CD4-positive, alpha-beta T cell treated with Interleukin-15 for 1 hour (primary cell): ENCODE data around the gene SIPA1L3.

Experiments used
- DNase-seq: peaks from one replicate; pipeline ENCODE4 v3.0.0-alpha.2; 2020

The SIPA1L3 gene

DNA sequence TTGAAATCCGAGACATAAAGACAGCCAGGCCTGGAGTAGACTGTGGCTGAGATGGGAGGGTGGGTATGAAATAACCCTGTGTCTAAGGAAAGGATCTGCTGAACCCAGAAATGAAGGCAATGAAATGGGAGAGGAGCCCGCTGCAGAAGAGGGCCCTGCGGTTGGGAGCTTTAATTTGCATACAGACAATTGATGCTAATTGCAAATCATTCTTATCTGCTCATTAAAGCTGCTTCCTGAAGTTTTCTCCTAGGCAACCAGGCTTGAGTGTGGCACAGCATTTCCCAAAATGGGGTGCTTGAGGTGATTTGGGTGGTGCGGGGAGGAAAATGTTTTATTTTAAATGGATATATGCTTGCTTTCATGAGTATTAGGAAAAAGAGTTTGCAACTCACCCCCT, 261.6 kb downstream of the SIPA1L3 start:
- DNase-seq: no peak

GRCh38 chr19:38170334-38170733, 263.3 kb downstream of the SIPA1L3 start:
- no peak for DNase-seq

GRCh38 chr19:38172001-38172400, 265.0 kb downstream of the SIPA1L3 start:
- DNase-seq: no peak

- DNase-seq: no peak
Observed at GRCh38 chr19:38173291-38174041, 266.5 kb downstream of the SIPA1L3 start.

DNA sequence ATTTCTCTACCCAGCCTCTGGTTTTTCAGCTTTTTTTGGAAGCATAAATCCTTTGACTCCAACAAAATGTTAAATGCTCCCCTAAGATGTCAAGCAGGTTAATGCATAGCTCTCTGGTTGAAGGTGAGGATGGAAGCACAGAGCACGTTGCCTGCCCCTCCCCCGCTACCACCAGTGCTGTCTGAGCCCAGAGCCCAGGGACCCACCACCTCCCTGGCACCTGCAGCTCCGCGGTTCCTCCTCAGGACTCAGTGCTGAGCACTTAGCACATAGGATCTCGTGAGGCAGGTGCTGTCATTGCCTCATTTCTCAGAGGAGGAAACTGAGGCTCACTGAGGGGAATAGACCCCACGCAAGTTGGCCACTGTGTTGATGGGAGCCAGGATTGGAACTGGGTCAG, 268.4 kb downstream of the SIPA1L3 start:
- no peak for DNase-seq

DNA sequence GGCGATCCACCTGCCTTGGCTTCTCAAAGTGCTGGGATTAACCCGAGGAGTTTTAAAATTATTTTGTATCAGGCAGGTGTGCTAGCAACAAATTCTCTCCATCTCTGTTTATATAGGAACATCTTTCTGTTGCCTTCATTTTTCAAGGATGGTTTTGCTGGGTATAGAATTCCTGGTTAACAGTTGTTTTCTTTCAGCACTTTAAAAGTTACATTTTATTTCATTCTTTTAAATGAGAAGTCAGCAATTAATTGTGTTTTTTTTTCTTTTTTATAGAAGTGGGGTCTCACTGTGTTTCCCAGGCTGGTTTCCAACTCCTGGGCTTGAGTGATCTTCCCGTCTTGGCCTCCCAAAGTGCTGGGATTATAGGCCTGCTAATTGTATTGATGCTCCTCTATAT, 273.1 kb downstream of the SIPA1L3 start:
- no peak for DNase-seq

DNA sequence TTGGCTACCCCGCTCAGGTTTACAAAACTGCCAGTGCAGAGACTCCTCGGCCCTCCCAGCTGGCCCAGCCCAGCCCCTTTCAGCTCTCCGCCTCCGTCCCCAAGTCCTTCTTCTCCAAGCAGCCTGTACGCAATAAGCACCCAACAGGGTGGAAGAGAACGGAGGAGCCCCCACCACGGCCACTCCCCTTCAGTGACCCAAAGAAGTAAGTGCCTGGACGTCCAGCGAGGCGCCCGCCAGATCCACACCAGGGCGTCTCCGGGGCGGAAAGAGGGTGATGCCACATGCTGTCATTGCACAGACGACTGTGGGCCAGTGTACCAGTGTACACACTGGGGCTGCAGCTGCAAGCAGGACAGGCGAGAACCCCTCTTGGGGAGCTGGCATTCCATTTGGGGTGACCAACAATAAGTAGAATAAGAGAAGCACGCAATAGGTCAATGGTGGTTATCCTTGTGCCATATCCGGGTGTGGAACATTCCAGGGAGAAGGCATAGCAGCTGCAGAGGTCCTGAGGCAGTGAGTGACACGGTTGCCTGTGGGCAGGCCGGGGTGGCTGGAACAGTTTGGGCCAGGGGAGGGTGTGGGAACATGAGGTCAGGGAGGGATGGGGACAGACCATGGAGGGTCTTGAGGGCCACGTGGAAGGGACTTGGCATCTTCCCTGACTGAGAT, 275.7 kb downstream of the SIPA1L3 start:
- no peak for DNase-seq

- no peak for DNase-seq
Observed at GRCh38 chr19:38183251-38183897, 276.4 kb downstream of the SIPA1L3 start.

DNA sequence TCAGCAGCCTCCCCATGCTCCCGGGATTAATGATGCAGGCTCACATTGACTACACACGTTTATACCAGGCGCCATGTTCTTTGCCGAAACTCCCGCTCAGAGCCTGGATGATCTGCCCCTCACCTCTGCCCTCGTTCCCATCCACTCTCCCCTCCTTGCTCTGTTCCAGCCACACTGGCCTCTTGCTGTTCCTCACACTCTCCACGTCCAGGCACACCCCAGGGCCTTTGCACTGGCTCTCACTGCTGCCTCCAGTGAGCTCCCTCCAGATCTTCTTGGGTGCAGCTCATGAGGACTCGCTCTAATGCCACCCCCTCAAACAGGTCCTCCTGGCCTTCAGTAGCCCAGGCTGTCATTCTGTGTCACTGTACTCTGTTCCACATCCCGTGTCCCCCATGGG, 277.8 kb downstream of the SIPA1L3 start:
- no peak for DNase-seq

DNA sequence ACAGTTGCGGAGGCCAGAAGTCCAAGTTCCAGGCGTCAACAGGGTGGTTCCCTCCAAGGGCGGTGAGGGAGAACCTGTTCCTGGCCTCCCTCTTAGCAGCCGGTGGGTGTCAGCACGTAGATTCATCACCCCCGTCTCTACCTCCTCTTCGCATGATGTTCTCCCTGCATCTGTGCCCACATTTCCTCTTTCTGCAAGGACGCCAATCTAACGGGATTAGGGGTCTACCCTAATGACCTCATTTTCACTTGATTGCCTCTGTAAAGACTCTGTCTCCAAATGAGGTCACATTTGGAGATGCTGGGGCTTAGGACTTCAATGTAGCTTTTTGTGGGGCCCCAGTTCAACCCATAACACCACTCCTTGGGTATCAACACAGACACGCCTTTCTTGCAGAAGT, 278.6 kb downstream of the SIPA1L3 start:
- no peak for DNase-seq

DNA sequence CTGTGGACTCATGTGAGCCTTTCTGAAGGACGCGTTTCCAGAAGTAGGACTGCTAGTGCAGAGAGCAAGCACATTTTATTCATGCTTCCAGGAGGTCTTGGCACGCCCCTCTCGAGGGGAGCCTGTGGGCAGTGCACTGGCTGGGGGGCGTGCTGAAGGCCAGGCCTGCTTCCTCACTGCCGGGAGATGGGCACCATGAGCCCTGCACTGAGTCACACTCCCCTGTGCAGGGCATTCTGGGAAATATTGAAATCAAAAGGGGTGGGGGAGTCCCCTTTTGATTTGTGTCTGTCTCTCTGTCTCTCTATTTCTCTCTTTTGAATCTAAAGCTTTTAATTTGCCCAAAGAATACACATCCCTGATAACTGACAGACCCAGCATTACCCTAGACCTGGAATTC, 283.1 kb downstream of the SIPA1L3 start:
- no peak for DNase-seq

DNA sequence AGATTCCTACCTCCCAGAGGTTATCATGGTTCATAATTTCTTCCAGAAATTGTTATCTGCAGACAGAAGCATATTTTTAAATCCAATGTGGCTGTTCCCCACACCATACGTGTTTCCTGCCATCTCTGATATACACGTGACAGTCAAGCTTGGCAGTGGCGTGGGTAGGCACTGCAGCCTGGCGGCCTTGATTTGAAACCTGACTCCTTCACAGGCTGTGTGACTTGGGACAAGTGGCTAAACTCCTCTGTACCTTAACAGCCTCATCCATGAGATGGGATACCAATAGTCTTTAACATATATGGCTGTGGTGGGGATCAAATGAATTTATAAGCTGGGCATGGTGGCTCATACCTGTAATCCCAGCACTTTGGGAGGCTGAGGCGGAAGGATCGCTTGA, 283.8 kb downstream of the SIPA1L3 start:
- DNase-seq: no peak

DNA sequence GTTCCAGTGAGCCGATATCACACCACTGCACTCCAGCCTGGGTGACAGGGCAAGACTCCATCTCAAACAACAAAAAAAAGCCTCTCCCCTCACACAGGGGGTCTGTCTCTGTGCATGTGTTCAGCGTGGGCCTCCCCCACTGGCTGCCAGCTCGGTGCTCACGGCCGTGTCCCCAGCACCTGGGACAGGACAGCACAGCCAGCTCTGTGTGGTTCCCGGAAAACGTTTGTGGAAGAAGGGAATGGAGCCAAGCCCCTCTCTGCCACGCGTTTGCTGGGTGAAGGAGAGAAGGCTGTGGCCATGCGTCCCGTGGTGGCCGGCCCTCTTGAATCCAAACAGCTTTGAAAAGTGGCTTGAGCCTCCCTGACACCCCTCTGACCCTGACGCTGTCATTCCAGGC, 284.7 kb downstream of the SIPA1L3 start:
- no peak for DNase-seq

DNA sequence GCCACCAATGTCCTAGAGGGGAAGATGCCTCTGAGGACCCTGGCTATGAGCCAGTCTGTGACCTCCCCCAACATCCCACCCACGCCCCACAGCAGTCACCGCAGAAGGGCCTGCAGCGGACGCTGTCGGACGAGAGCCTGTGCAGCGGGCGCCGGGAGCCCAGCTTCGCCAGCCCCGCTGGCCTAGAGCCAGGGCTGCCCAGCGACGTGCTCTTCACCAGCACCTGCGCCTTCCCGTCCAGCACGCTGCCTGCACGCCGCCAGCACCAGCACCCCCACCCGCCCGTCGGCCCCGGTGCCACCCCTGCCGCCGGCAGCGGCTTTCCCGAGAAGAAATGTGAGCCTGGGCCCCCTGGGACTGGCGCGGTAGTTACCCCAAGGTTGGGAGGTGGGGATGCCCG, 286.4 kb downstream of the SIPA1L3 start:
- DNase-seq: no peak

DNA sequence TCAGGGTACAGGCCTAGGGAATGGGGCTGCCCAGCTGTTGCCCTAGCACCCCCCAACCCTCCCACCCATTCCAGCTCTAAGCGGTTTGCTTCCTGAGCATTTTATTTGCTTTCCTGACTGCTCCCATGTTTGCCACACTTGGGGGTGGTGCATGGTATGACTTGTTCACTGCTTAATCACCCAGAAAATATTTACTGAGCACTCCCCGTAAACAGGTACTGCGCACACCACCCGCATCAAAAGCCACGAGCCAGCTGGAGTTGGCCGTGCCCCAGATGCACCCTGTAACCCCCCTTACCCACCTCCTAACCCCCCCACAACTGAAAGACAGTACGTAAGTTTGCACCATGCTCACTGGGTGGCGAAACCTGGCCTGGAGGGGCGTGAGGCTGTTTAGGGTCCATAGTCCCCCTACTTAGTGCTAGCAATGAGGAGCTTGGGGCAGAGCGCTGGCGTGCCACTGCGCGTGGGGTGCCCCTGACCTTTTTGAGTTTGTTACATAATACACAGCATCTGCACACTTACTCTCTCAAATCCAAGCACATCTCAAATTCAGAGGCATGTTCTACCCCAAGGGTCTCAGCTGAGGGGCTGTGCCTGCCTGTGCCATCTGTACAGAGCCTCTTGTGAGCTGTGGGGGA, 287.2 kb downstream of the SIPA1L3 start:
- no peak for DNase-seq

DNA sequence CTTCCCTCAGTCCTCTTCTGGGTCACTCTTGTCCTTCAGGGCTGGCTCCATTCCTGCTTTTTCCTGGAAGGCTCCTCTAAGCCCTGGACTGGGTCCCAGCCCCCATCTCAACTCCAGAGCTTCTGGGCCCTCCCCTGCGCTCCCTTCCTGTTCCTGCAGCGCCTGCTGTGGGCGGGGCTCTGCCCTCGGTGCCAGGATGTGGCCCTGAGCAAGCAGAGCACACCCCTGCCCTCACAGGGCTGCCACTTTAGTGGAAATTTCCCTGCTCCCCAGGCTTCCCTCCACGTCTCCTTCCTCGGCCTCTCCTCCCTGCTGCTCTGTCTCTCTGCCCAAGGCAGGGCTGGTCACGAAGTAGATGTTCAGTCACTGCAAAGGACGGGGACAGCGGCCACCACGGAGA, 288.2 kb downstream of the SIPA1L3 start:
- no peak for DNase-seq

GRCh38 chr19:38196245-38196837, 289.3 kb downstream of the SIPA1L3 start:
- DNase-seq: no peak

GRCh38 chr19:38196948-38197656, 290.1 kb downstream of the SIPA1L3 start:
- no peak for DNase-seq

GRCh38 chr19:38197937-38198704, 291.1 kb downstream of the SIPA1L3 start:
- DNase-seq: no peak

DNA sequence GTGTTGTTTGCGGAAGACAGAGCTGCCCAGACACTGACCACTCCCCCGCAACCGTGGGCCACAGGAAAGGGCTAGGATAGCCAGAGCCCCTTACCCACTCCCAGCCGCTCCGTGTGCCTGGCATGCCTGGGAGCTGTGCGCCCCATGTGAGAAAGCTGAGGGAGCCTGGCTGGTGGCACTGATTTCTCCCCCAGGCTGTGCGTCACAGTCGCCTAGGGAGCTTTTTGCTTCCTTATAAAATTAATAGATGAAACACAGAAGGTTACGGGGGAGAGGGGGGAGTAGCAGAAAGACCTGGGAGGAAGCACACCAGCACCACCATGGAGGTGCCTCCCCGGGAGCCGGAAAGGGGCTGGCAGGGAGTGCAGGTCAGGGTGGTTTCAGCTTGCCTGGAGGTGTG, 292.3 kb downstream of the SIPA1L3 start:
- no peak for DNase-seq

DNA sequence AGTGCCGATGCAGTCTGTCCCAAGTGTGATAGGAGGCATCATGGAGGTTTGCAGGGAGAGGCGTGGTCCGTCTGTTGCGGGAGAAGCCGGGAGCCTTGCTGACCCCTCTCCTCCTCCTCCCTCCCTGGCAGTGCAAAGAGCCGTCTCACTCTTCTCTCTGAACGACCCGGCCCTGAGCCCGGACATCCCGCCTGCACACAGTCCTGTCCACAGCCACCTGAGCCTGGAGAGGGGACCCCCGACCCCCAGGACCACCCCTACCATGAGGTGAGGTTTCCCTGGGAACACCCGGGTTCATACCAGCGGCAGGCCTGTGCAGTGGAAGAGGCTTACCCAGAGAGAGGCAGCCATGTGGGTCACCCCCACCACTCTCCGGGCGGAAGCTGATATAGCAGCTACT, 294.7 kb downstream of the SIPA1L3 start:
- no peak for DNase-seq

DNA sequence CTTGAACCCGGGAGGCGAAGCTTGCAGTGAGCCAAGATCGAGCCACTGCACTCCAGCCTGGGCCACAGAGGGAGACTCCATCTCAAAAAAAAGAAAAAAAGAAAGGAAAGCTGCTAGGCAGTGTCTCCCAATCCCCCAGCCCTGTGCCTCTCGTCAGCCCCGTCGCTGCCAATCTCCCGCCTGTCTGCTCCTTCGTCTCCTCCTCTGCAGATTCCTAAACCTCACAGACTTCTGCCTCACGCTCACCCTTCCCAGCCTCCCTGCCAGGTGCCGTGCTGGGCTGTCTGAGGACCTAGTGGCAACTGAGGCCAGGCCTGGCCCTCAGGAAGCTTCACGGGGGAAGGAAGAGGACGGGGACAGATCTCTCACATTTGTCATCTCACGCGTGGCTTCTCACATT, 295.5 kb downstream of the SIPA1L3 start:
- DNase-seq: no peak
